NCI-H774 (cell line): Measurements from ENCODE around the gene DAPK1.

ENCODE experiments used
- DNase-seq: peaks from one replicate; lab custom pipeline; 2025; lab: John Stamatoyannopoulos, UW

DAPK1 gene

GRCh38 chr9:87569008-87569509 is 71.4 kb downstream of the DAPK1 start:
- no peak for DNase-seq

DNA sequence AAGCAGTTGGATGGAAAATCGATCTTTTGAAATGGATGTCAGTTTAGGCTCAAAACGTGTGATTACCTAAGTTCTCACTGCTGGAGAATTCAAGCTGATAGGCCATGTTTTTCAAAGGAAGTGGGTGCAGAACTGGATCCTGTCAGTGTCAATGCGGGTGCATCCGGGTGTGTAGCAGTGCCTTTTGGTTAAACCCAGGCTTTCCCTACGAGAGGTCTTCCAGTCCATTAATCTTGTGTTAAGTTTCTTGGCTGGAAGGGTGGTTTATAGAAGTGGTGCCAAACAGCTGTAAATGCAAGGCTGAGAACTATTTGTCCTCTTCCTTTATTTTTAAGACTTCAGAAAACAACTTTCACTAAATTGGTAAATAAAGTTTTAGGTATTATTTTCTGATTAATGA is 71.9 kb downstream of the DAPK1 start:
- DNase-seq: no peak

- peak; percentile 34 for DNase-seq
Observed at GRCh38 chr9:87570000-87570908, 72.6 kb downstream of the DAPK1 start.

GRCh38 chr9:87572719-87573118 is 75.1 kb downstream of the DAPK1 start:
- DNase-seq: no peak

GRCh38 chr9:87573841-87574342 is 76.2 kb downstream of the DAPK1 start:
- DNase-seq: no peak

GRCh38 chr9:87577746-87578145 is 80.1 kb downstream of the DAPK1 start:
- DNase-seq: no peak

- DNase-seq: no peak
Observed at GRCh38 chr9:87578625-87579024, 81.0 kb downstream of the DAPK1 start.

DNA sequence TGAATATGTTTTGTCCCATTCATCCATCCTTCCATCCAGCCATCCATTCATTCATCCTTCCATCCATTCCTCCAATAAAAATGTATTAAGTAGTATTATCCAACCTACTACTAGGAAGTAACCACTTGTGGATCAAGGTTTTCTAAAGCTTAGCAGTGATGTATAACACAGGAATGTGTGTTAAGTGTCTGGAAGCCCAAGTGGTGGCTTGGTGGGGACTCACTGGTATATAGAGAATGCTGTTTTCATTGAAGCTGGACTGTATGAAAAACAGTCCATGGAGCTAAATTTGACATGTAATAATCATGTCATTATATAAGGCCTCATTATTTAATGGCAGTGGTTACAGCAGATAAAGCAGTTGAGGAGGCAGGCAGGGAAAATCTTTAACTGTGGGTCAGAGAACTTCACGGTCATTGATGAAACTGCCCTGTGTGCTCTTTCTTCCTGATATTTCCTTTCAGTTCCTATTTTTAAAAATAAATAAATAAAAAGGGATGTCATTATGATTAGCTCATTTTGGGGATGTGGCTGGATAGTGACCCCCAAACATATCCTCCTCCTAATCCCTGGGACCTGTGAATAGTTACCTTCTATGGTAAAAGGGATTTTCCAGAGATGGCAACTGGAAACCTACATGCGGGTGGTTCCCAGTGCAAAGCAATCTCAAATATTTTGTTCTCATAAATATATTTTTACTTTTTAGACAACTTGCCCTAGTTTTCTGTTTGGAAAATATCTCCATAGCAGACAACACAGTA is 82.3 kb downstream of the DAPK1 start:
- no peak for DNase-seq

DNA sequence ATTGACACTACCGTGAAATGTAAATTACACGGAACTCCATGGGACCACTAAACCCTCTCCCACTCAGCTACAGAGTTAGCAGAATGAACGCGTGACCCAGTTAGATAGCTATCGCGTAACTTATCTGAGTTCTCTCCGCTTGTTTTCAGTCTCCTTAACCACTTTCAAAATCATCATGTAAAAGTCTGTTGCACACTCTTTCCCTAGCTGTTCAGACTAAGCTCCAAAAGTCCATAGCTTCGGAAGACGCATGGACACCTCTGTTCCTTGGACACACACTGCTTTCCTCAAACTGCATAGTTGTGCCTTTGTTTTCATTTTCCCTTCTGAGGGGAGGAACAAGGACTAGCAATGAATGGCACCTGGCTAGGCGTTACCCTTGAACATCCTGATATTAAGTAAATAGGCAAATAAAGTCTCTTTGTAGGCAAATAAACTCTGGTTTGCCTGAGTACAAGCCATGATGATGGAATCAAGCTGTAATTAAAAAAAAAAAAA is 83.3 kb downstream of the DAPK1 start:
- DNase-seq: peak; percentile 10

DNA sequence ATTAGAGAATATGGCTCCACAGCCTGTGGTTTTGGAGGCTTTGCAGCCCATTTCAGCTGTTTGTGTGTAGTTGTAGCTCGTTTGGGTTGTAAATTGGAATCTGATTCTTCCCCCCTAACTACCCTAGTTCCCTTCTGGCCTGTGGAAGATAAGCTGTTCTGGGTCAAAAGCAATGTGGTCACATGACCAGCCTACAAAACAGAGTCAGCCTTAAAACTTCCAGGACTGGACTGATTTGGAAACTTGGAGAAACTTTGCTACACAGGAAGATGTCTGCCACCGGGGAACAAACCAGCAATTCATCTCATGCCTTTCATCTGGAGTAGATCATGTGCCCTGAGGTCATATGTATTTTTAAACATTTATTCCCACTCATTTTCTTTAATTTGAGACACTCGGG is 83.8 kb downstream of the DAPK1 start:
- DNase-seq: no peak

DNA sequence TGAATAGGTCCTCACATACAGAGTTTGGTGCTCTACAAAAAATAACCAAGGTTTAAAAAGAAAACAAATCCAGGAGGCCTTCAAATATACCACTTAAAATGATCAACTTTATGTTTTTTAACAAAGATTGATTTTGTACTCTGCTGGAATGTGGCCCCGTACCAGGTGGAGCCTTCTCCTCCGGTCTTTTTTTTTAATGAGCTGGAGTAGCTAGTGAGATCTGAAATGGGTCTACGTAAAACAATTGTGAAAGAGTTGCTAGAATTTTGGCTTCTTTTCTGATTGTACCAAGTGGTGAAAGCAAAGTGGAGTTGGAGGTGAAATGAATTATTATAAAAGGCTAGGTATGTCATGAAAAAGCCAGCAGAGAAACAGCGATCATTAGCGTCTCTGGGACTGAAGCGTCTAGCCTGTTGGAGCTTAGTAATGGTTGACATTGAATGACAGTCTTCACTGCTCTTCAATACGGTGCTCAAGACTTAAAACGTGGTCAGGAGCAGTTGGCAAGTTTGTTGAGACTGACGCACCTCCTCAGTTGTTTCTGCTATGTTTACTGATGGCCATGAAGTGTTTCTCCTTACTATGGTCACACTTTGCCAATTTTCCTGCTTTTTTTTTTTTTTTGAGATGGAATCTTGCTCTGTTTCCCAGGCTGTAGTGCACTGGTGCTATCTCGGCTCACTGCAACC is 84.4 kb downstream of the DAPK1 start:
- DNase-seq: no peak

- DNase-seq: no peak
Observed at GRCh38 chr9:87584326-87584725, 86.7 kb downstream of the DAPK1 start.

DNA sequence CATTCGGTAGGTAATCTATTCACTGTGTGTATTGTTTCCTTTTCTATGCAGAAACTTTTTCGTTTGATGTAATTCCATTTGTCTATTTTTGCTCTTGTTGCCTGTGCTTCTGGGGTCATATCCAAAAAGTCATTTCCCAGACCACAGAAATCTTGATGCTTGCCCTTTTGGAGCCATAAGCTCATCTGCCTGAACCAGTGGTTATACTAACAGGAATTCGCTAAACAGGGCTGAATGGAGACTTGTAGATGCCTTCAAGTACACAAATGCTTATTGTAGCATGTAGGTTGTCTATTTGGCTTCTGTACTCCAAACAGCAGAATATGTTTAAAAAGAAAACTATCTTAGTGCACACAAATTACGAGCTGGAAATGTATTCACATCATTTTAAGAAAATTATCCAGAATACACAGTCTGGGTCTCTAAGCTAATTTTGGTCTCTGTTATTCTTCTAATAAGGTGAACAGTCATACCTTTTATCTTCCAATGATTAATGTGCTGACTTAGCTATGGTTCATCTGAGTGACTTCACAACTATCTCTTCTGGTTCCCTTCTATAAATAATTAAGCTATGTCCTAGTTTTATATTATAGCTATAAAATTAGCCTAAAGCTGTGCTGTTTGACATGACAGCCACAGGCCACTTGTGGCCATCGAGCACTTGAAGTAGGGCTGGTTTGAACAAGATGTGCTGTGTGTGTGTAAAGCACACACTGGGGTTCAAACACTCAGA is 87.6 kb downstream of the DAPK1 start:
- no peak for DNase-seq

- DNase-seq: no peak
Observed at GRCh38 chr9:87586731-87587355, 89.2 kb downstream of the DAPK1 start.

DNA sequence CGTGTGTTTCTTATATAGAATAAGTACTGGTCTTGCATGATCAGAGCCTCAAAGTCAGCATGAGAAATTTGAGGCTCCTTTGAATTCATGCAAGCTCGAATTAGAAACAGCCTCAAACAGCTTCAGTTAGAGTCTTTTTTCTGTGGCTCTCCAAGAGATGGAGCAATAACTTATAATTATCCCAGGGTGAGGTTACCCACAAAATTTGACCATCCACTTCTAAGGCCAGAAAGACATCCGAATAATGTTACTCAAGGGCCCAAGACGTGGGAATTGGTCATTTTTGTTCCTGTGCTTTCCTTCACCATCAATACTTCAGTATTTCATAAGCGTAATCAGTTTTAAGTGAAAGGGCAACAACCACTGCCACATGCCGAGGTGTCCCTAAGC is 89.7 kb downstream of the DAPK1 start:
- no peak for DNase-seq

DNA sequence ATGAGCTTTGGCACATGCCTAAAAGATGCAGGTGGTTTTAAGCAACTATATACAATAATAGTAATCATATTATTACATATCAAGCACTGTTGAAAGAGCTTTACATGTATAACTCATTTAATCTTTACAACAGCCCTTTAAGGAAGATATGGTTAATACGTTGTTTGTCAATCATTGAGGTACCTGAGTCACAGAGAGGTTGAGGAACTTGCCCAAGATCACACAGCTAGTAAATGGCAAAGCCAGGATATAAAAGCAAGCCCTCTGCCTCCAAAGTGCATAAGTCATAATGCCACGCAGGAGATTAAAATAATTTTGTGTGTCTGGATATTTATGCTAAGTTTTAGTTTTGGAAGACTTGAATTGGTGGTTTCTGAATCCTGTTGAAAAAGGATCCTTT is 90.2 kb downstream of the DAPK1 start:
- no peak for DNase-seq

GRCh38 chr9:87588339-87588738 is 90.7 kb downstream of the DAPK1 start:
- no peak for DNase-seq

DNA sequence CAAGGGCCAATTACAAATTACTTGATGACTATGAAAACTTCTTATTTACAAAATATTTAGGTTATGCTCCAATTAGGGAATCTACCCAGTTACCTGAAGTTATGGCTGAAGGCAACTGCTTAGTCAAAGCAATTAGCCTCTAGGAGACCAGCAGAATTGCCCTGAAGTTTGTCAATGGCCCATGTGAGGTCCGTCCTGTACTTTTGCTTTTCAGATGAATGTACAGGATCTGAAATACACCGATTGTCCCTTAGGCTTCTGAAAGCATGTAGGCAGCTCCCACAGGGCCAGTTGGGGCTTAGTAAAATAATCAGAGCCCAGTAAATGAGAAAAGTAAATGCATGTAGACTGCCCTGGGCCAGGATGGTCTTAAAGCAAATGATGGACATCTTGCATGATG is 93.3 kb downstream of the DAPK1 start:
- DNase-seq: no peak

GRCh38 chr9:87592554-87593358 is 95.1 kb downstream of the DAPK1 start:
- no peak for DNase-seq

- no peak for DNase-seq
Observed at GRCh38 chr9:87593359-87593980, 95.8 kb downstream of the DAPK1 start.
